Lung (tissue), 12 donors: ENCODE results near the gene NFKBIE. TPM values are rescaled to one million over a fixed set of nuclear protein-coding genes. Genes with fewer than 3 reads are reported as not detected.

Experiments
- ATAC-seq: fragments of 200-7000 bp; cut with Tn5 transposase; one replicate; pipeline ENCODE4 v1.9.1; 2020; ENCODE audit warnings: moderate number of reproducible peaks; ENCODE audit not compliant: insufficient read depth, low FRiP score
- DNase-seq, 3 donors: peaks; one replicate each; pipeline ENCODE4 v3.0.0-alpha.2; 2013 to 2017
- H3K27ac ChIP-seq, 2 donors: one replicate each; pipeline ENCODE4 v1.5.1; 2013; ENCODE audit warnings: mild to moderate bottlenecking in 2 of 2, moderate library complexity in 2 of 2, control low read depth in 1 of 2, inconsistent platforms in 1 of 2, low read depth in 1 of 2, low read length in 1 of 2
- H3K27me3 ChIP-seq, 3 donors: one replicate each; pipeline ENCODE4 v1.5.1; 2013; ENCODE audit warnings: low read length in 2 of 3; ENCODE audit not compliant: control insufficient read depth in 3 of 3, insufficient read depth in 3 of 3
- H3K36me3 ChIP-seq, 4 donors: one replicate each; pipeline ENCODE4 v1.5.1; 2013; ENCODE audit warnings: low read length in 4 of 4, mild to moderate bottlenecking in 1 of 4, moderate library complexity in 1 of 4; ENCODE audit not compliant: control insufficient read depth in 4 of 4, insufficient read depth in 4 of 4
- H3K4me1 ChIP-seq, 5 donors: one replicate each; pipeline ENCODE4 v1.5.1; 2013; ENCODE audit warnings: low read length in 5 of 5, mild to moderate bottlenecking in 2 of 5, moderate library complexity in 1 of 5; ENCODE audit not compliant: control insufficient read depth in 5 of 5, insufficient read depth in 5 of 5
- H3K4me3 ChIP-seq: one replicate; pipeline ENCODE4 v1.5.1; 2013; ENCODE audit warnings: mild to moderate bottlenecking, control low read depth, moderate library complexity
- H3K9ac ChIP-seq, 2 donors: one replicate each; pipeline ENCODE4 v1.5.1; 2013; ENCODE audit warnings: low read length in 2 of 2, control low read depth in 1 of 2; ENCODE audit not compliant: insufficient read depth in 1 of 2
- H3K9me3 ChIP-seq, 4 donors: one replicate each; pipeline ENCODE4 v1.5.1; 2013; ENCODE audit warnings: low read length in 3 of 4, mild to moderate bottlenecking in 1 of 4, moderate library complexity in 1 of 4; ENCODE audit not compliant: control insufficient read depth in 4 of 4, insufficient read depth in 3 of 4
- WGBS, 2 donors: extraction: QIAGEN DNeasy Blood & Tissue Kit; methylation state at CpG; one replicate each; pipeline ENCODE4 v1.1.7; 2013; 5-methylcytosine and 5-hydroxymethylcytosine counted together
- polyA plus RNA-seq, 2 donors: library from polyadenylated mRNA; stranded (reverse); fragments of 200-250 nt; gene quantifications; one replicate each; pipeline ENCODE4 v1.2.1, GENCODE V29; 2013
- total RNA-seq, 2 donors: library from RNA; depleted of rRNA in 1 of 2; stranded (reverse); fragments of >200 nt in 1 of 2; gene quantifications; one replicate each; pipeline ENCODE4 v1.2.1, GENCODE V29; 2014 to 2021
- TF ChIP-seq, protein P1 (sequence below): IDR thresholded peaks from 2 replicates; pipeline ENCODE4 v1.5.1; 2012; ENCODE audit warnings: mild to moderate bottlenecking; ENCODE audit errors: control extremely low read depth, extremely low read depth
- donor health status: control.
- donor health status: control.
- donor health status: Bipolar disorder and iron deficiency.
- donor health status: healthy.
- donor health status: DM: yes; HTN: yes; CAD: no.

The NFKBIE gene
- total and polyA plus RNA-seq, 4 donors = 13.1 to 40.6 (median 20.4) TPM

DNA sequence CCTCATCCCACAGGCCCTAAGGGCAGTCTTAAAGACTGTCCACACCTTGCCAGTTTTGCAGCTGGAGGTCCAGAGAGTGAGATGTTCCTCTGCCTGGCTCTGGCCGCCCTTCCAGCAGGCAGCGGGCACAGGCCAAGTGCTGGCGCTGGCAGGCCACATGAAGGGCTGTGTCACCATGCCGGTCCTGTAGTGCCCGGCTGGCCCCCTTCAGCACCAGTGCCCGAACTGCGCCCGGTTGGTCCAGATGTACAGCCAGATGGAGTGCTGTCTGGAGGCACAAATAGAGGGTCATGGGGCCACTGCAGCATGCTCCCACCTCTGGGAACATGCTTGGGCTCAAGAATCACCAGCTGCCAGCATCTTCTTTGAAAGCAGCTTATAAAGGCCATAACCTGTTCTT is 3.8 kb downstream of the NFKBIE start:
- TF ChIP-seq, protein P1, sequence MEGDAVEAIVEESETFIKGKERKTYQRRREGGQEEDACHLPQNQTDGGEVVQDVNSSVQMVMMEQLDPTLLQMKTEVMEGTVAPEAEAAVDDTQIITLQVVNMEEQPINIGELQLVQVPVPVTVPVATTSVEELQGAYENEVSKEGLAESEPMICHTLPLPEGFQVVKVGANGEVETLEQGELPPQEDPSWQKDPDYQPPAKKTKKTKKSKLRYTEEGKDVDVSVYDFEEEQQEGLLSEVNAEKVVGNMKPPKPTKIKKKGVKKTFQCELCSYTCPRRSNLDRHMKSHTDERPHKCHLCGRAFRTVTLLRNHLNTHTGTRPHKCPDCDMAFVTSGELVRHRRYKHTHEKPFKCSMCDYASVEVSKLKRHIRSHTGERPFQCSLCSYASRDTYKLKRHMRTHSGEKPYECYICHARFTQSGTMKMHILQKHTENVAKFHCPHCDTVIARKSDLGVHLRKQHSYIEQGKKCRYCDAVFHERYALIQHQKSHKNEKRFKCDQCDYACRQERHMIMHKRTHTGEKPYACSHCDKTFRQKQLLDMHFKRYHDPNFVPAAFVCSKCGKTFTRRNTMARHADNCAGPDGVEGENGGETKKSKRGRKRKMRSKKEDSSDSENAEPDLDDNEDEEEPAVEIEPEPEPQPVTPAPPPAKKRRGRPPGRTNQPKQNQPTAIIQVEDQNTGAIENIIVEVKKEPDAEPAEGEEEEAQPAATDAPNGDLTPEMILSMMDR = no peak
- Histone ChIP-seq H3K4me3 (no peak overlapping the region), H3K27me3 (no peaks in the 10 kb centered on the region), H3K27ac (no peak overlapping the region), H3K4me1 (peaks cover 6 to 35% (median 17%) of the 10 kb centered on the region in 5 donors), H3K36me3 (peaks cover 0 to 17% (median 9%) of the 10 kb centered on the region in 4 donors), H3K9me3 (no peaks in the 10 kb centered on the region), H3K9ac (no peak overlapping the region)
- DNase-seq (no peak), ATAC-seq (no peak)
- WGBS, 2 donors = 96 to 98% methylated on average over 8 of the region's 8 CpGs

GRCh38 chr6:44260451-44261297 is 4.7 kb downstream of the NFKBIE start:
- TF ChIP-seq, protein P1 = no peak
- no peaks in the 10 kb centered on the region for H3K27me3 ChIP-seq
- no peak overlapping the region for H3K9ac ChIP-seq
- H3K4me3 ChIP-seq = no peak overlapping the region
- H3K27ac ChIP-seq = no peak overlapping the region
- peaks cover 0 to 18% (median 9%) of the 10 kb centered on the region in 4 donors for H3K36me3 ChIP-seq
- peaks cover 6 to 44% (median 17%) of the 10 kb centered on the region in 5 donors for H3K4me1 ChIP-seq
- ATAC-seq = no peak
- H3K9me3 ChIP-seq = no peaks in the 10 kb centered on the region
- 96 to 97% methylated on average over 6 of the region's 6 CpGs for WGBS, 2 donors
- DNase-seq = no peak

DNA sequence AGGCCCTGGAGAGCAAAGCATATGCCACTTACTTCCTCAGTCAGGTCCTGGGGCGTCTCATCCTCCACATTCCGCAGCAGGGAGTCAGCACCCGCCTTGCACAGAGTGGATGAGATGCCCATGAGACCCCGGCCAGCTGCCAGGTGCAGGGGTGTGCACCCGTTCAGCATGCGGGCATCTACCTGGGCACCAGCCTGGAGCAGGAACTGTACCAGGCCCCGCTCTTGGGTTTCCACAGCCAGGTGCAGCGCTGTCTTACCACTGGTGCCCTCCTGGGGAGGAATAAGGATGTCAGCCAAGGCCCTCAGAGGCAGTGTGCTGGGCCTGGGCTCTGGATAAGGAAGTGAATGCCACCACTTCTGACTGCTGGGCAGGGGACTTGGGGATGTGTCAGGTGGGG is 5.3 kb downstream of the NFKBIE start:
- WGBS, 2 donors = 92 to 97% methylated on average over 8 of the region's 8 CpGs
- Histone ChIP-seq H3K27me3 (no peaks in the 10 kb centered on the region), H3K9me3 (no peaks in the 10 kb centered on the region), H3K4me3 (no peak overlapping the region), H3K27ac (no peak overlapping the region), H3K4me1 (peaks cover 6 to 45% (median 17%) of the 10 kb centered on the region in 5 donors), H3K36me3 (peaks cover 0 to 22% (median 12%) of the 10 kb centered on the region in 4 donors), H3K9ac (no peak overlapping the region)
- DNase-seq (no peak), ATAC-seq (no peak)
- TF ChIP-seq, protein P1 = no peak
